Measurements from ENCODE around the gene GIPC3. TPM values are rescaled to one million over a fixed set of nuclear protein-coding genes. Genes with fewer than 3 reads are reported as not detected.

GIPC3 gene
- total and polyA plus RNA-seq, 2 donors: 0.52 to 0.91 TPM

GRCh38 chr19:3605361-3605760 is 20.1 kb downstream of the GIPC3 start:
- Histone ChIP-seq H3K27ac (ENCODE audit: low read depth in 1 of 2, low read length in 1 of 2) (no peak overlapping the region), H3K27me3 (ENCODE audit: control insufficient read depth in 2 of 2, insufficient read depth in 1 of 2, low read length in 1 of 2) (peaks cover 27 to 45% of the 10 kb centered on the region in 2 donors), H3K4me3 (ENCODE audit: low read length in 2 of 2) (no peak overlapping the region), H3K36me3 (ENCODE audit: control insufficient read depth in 2 of 2, insufficient read depth in 2 of 2, low read length in 1 of 2) (peaks cover 6 to 8% of the 10 kb centered on the region in 2 donors), H3K4me1 (ENCODE audit: control insufficient read depth in 2 of 2, insufficient read depth in 2 of 2, low read length in 2 of 2) (peaks cover 7 to 42% of the 10 kb centered on the region in 2 donors), H3K9me3 (ENCODE audit: control insufficient read depth in 2 of 2, insufficient read depth in 1 of 2, low read length in 1 of 2) (peaks cover 0 to 12% of the 10 kb centered on the region in 2 donors)
- 78% methylated on average over 3 of the region's 3 CpGs for WGBS
- no peak for DNase-seq (ENCODE audit: low read depth in 6 of 9, low spot score in 9 of 9)

GRCh38 chr19:3605770-3606169 is 20.5 kb downstream of the GIPC3 start:
- H3K4me1 ChIP-seq (ENCODE audit: control insufficient read depth in 2 of 2, insufficient read depth in 2 of 2, low read length in 2 of 2): peaks cover 7 to 42% of the 10 kb centered on the region in 2 donors
- no peak overlapping the region for H3K27ac ChIP-seq (ENCODE audit: low read depth in 1 of 2, low read length in 1 of 2)
- peaks cover 0 to 12% of the 10 kb centered on the region in 2 donors for H3K9me3 ChIP-seq (ENCODE audit: control insufficient read depth in 2 of 2, insufficient read depth in 1 of 2, low read length in 1 of 2)

GRCh38 chr19:3606174-3606689 is 21.0 kb downstream of the GIPC3 start:
- H3K27ac ChIP-seq (ENCODE audit: low read depth in 1 of 2, low read length in 1 of 2): no peak overlapping the region
- peaks cover 0 to 12% of the 10 kb centered on the region in 2 donors for H3K9me3 ChIP-seq (ENCODE audit: control insufficient read depth in 2 of 2, insufficient read depth in 1 of 2, low read length in 1 of 2)
- peak overlapping the region; percentile 2 to 29 for H3K4me3 ChIP-seq (ENCODE audit: low read length in 2 of 2)
- H3K4me1 ChIP-seq (ENCODE audit: control insufficient read depth in 2 of 2, insufficient read depth in 2 of 2, low read length in 2 of 2): peaks cover 7 to 42% of the 10 kb centered on the region in 2 donors
- peaks cover 12 to 14% of the 10 kb centered on the region in 2 donors for H3K36me3 ChIP-seq (ENCODE audit: control insufficient read depth in 2 of 2, insufficient read depth in 2 of 2, low read length in 1 of 2)
- DNase-seq (ENCODE audit: low read depth in 6 of 9, low spot score in 9 of 9): no peak
- WGBS: 7% methylated on average over 35 of the region's 35 CpGs
- H3K27me3 ChIP-seq (ENCODE audit: control insufficient read depth in 2 of 2, insufficient read depth in 1 of 2, low read length in 1 of 2): peaks cover 27 to 45% of the 10 kb centered on the region in 2 donors

More at GRCh38 chr19:3605770-3606169, 20.5 kb downstream of the GIPC3 start:
- Histone ChIP-seq H3K4me3 (ENCODE audit: low read length in 2 of 2) (no peak overlapping the region), H3K27me3 (ENCODE audit: control insufficient read depth in 2 of 2, insufficient read depth in 1 of 2, low read length in 1 of 2) (peaks cover 27 to 45% of the 10 kb centered on the region in 2 donors), H3K36me3 (ENCODE audit: control insufficient read depth in 2 of 2, insufficient read depth in 2 of 2, low read length in 1 of 2) (peaks cover 8 to 9% of the 10 kb centered on the region in 2 donors)
- no peak for DNase-seq (ENCODE audit: low read depth in 6 of 9, low spot score in 9 of 9)
- WGBS: 66% methylated on average over 5 of the region's 5 CpGs

- H3K27ac ChIP-seq (ENCODE audit: low read depth in 1 of 2, low read length in 1 of 2): no peak within 1 kb of the TSS
- H3K27me3 ChIP-seq (ENCODE audit: control insufficient read depth in 2 of 2, insufficient read depth in 1 of 2, low read length in 1 of 2): peaks cover 27 to 45% of the 10 kb centered on the region in 2 donors
- peaks cover 0 to 12% of the 10 kb centered on the region in 2 donors for H3K9me3 ChIP-seq (ENCODE audit: control insufficient read depth in 2 of 2, insufficient read depth in 1 of 2, low read length in 1 of 2)
- H3K36me3 ChIP-seq (ENCODE audit: control insufficient read depth in 2 of 2, insufficient read depth in 2 of 2, low read length in 1 of 2): peaks cover 18 to 20% of the 10 kb centered on the region in 2 donors
- peaks cover 7 to 42% of the 10 kb centered on the region in 2 donors for H3K4me1 ChIP-seq (ENCODE audit: control insufficient read depth in 2 of 2, insufficient read depth in 2 of 2, low read length in 2 of 2)
- 5% methylated on average over 46 of the region's 46 CpGs for WGBS
- peak in 1 of 9 donors; percentile 39 for DNase-seq (ENCODE audit: low read depth in 6 of 9, low spot score in 9 of 9)
- H3K4me3 ChIP-seq (ENCODE audit: low read length in 2 of 2): peak within 1 kb of the TSS; percentile 2 to 29
These were observed 21.5 kb downstream of the GIPC3 start, which contains the start of gene TBXA2R for GRCh38 chr19:3606690-3607289. Gene TBXA2R, minus strand, starts transcription at chr19:3606875. Its CDS starts 6,241 bp downstream, at chr19:3600634.

DNA sequence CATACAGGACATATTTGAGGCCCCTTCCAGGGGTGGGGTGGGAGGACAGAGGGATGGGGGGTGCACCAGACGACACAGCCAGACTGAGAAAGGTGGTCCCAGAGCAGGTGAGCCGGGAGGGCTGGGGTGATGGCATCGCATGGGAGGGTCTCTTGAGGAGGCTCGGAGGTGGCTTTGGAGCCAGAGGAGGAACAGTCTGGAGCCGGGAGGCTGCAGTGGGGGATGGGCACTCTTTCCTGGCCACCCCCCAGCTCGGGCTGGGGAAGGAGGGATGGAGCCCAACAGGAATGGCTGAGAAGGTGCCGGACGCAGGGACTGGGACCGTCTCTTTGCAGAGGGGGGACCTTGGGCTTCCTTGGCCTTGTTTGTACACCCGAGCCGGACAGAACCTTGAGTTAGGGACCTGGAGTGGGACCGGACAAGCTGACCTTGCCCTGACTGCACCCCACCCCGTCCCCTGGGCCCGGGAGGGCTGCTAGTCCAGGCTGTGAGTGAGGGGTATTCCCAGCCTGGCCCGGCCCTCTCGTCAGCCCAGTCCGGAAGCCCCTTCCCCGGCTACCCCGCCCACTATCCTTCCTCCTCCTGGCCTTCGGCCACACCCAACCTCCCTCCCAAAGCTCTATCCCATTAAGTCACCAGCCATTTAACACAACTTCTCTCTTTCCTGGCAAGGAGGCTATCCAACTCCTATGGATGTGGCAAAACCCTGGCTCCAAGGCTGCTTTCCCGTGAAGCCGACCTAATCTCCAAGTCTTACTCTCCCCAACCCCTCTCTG is 22.2 kb downstream of the GIPC3 start:
- Histone ChIP-seq H3K9me3 (ENCODE audit: control insufficient read depth in 2 of 2, insufficient read depth in 1 of 2, low read length in 1 of 2) (peaks cover 0 to 12% of the 10 kb centered on the region in 2 donors), H3K4me1 (ENCODE audit: control insufficient read depth in 2 of 2, insufficient read depth in 2 of 2, low read length in 2 of 2) (peaks cover 7 to 42% of the 10 kb centered on the region in 2 donors), H3K27ac (ENCODE audit: low read depth in 1 of 2, low read length in 1 of 2) (no peak overlapping the region), H3K36me3 (ENCODE audit: control insufficient read depth in 2 of 2, insufficient read depth in 2 of 2, low read length in 1 of 2) (peaks cover 25 to 27% of the 10 kb centered on the region in 2 donors), H3K4me3 (ENCODE audit: low read length in 2 of 2) (no peak overlapping the region), H3K27me3 (ENCODE audit: control insufficient read depth in 2 of 2, insufficient read depth in 1 of 2, low read length in 1 of 2) (peaks cover 27 to 45% of the 10 kb centered on the region in 2 donors)
- no peak for DNase-seq (ENCODE audit: low read depth in 6 of 9, low spot score in 9 of 9)
- WGBS: 38% methylated on average over 22 of the region's 22 CpGs

DNA sequence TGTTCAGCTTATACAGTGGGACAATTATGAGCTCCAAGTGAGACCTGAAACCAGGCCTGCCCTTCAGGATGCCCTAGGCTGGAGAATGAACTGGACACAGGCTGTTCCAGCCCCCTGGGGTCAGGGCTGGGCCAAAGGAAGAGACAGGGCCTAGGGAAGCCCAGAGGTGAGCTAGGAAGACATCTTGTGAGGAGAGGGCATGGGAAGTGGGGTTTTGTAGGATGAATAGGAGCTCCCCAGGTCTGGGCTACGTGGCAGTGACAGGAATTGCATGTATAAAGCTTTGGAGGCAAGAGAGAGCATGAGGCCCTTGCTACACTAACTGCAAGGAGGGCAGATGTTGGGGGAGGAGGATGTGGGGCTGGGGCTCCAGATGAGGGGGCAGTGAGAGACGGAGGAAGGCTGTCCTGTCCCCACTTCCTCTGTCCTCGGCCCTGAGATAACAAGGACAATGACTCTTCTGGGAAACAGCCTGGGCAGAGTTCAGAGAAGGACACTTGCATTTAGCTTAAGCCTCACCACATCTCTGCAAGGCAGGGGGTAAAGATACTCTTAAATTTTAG is 22.9 kb downstream of the GIPC3 start:
- Histone ChIP-seq H3K36me3 (ENCODE audit: control insufficient read depth in 2 of 2, insufficient read depth in 2 of 2, low read length in 1 of 2) (peaks cover 28 to 33% of the 10 kb centered on the region in 2 donors), H3K4me1 (ENCODE audit: control insufficient read depth in 2 of 2, insufficient read depth in 2 of 2, low read length in 2 of 2) (peaks cover 7 to 42% of the 10 kb centered on the region in 2 donors), H3K27ac (ENCODE audit: low read depth in 1 of 2, low read length in 1 of 2) (no peak overlapping the region), H3K9me3 (ENCODE audit: control insufficient read depth in 2 of 2, insufficient read depth in 1 of 2, low read length in 1 of 2) (peaks cover 0 to 12% of the 10 kb centered on the region in 2 donors), H3K27me3 (ENCODE audit: control insufficient read depth in 2 of 2, insufficient read depth in 1 of 2, low read length in 1 of 2) (peaks cover 27 to 45% of the 10 kb centered on the region in 2 donors), H3K4me3 (ENCODE audit: low read length in 2 of 2) (no peak overlapping the region)
- DNase-seq (ENCODE audit: low read depth in 6 of 9, low spot score in 9 of 9): no peak
- WGBS: 16% methylated on average over 3 of the region's 3 CpGs

- peaks cover 27 to 40% of the 10 kb centered on the region in 2 donors for H3K27me3 ChIP-seq (ENCODE audit: control insufficient read depth in 2 of 2, insufficient read depth in 1 of 2, low read length in 1 of 2)
- peaks cover 7 to 42% of the 10 kb centered on the region in 2 donors for H3K4me1 ChIP-seq (ENCODE audit: control insufficient read depth in 2 of 2, insufficient read depth in 2 of 2, low read length in 2 of 2)
- no peak for DNase-seq (ENCODE audit: low read depth in 6 of 9, low spot score in 9 of 9)
- peaks cover 34 to 40% of the 10 kb centered on the region in 2 donors for H3K36me3 ChIP-seq (ENCODE audit: control insufficient read depth in 2 of 2, insufficient read depth in 2 of 2, low read length in 1 of 2)
- WGBS: 22% methylated on average over 21 of the region's 21 CpGs
- no peak overlapping the region for H3K4me3 ChIP-seq (ENCODE audit: low read length in 2 of 2)
- H3K9me3 ChIP-seq (ENCODE audit: control insufficient read depth in 2 of 2, insufficient read depth in 1 of 2, low read length in 1 of 2): peaks cover 0 to 12% of the 10 kb centered on the region in 2 donors
- no peak overlapping the region for H3K27ac ChIP-seq (ENCODE audit: low read depth in 1 of 2, low read length in 1 of 2)
These were observed 23.6 kb downstream of the GIPC3 start for GRCh38 chr19:3608750-3609322.

- no peak overlapping the region for H3K4me3 ChIP-seq (ENCODE audit: low read length in 2 of 2)
- peaks cover 22 to 34% of the 10 kb centered on the region in 2 donors for H3K27me3 ChIP-seq (ENCODE audit: control insufficient read depth in 2 of 2, insufficient read depth in 1 of 2, low read length in 1 of 2)
- no peak for DNase-seq (ENCODE audit: low read depth in 6 of 9, low spot score in 9 of 9)
- peaks cover 0 to 12% of the 10 kb centered on the region in 2 donors for H3K9me3 ChIP-seq (ENCODE audit: control insufficient read depth in 2 of 2, insufficient read depth in 1 of 2, low read length in 1 of 2)
- WGBS: 94% methylated on average over 24 of the region's 24 CpGs
- peak overlapping the region in 1 of 2 donors; percentile 2 for H3K27ac ChIP-seq (ENCODE audit: low read depth in 1 of 2, low read length in 1 of 2)
- H3K4me1 ChIP-seq (ENCODE audit: control insufficient read depth in 2 of 2, insufficient read depth in 2 of 2, low read length in 2 of 2): peaks cover 7 to 36% of the 10 kb centered on the region in 2 donors
- H3K36me3 ChIP-seq (ENCODE audit: control insufficient read depth in 2 of 2, insufficient read depth in 2 of 2, low read length in 1 of 2): peaks cover 37 to 51% of the 10 kb centered on the region in 2 donors
These were observed 24.8 kb downstream of the GIPC3 start for GRCh38 chr19:3609779-3610719.
